ENCODE data around the gene CHCHD6.
A peak's percentile ranks its signal among the peaks of the same experiment; 100 is the strongest.

CHCHD6 gene

DNA sequence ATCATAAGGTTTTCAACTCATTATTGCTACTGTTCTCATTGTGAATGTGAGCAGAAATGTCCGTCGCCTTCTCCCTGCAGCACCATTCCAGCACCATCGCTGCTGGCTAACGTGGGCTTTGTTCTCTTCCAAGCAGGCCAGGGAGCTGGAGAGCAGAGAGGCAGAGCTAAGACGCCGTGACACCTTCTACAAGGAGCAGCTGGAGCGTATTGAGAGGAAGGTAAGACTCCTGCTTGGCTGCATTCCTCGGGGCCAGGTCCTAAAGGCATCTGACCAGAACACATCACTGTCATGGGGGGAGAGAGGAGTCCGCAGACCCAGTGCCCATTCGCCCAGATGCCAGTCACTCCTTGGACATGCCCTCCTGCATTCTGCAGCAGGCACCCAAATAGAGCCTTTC lies 148.5 kb downstream of the CHCHD6 start:
- Mint-ChIP-seq H3K4me1 (ENCODE audit: low read depth in 2 of 2) (no peaks in the 10 kb centered on the region), H3K36me3 (ENCODE audit: insufficient read depth) (no peaks in the 10 kb centered on the region), H3K27me3 (no peaks in the 10 kb centered on the region)

DNA sequence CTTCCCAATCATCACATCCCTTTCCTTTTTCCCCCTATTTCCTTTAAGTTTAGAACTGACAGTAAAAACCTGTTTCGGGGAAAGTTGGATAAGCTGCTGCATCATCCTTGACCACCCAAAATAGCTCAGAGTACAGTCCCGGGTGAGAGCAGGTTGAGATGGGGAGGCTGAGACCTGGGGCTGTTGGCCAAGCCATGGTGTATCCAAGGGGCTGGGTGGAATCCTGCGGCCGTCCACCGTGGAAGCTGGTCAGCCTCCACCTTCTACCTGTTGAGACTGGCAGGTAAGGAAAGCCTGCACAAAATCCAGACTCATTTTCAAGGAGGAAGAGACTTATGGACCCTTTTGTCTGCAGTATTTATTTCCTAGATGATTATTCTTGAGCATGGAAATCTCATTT lies 150.6 kb downstream of the CHCHD6 start:
- Mint-ChIP-seq H3K27ac (no peak overlapping the region), H3K4me3 (no peak overlapping the region), H3K9me3 (no peaks in the 10 kb centered on the region), H3K36me3 (ENCODE audit: insufficient read depth) (no peaks in the 10 kb centered on the region), H3K4me1 (ENCODE audit: low read depth in 2 of 2) (peaks cover 0 to 4% of the 10 kb centered on the region in 2 donors), H3K27me3 (no peaks in the 10 kb centered on the region)
- no peak for ATAC-seq (replicated peaks)
- DNase-seq, result no peak

More for the DNA sequence above, 148.5 kb downstream of the CHCHD6 start:
- Mint-ChIP-seq H3K4me3 (no peak overlapping the region), H3K9me3 (no peaks in the 10 kb centered on the region), H3K27ac (no peak overlapping the region)
- DNase-seq (no peak), ATAC-seq (replicated peaks) (no peak)

DNA sequence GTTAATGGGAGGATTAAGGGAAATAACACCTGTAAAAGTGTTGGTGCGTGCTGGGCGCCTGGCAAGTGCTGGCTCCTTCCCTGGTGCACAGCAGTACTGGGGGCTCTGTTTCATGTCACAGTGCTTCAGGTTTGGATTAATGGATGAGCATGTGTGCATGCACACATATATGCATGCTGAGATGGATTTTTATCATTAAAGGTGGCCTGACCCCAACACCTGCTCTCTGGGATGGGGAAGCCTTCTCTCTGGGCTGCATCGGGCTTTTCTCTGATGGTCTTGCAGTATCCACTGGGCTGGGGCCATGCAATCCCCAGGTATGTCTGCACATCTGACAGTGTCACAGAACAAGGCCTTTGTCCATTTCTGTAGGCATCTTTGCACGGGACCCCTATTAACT lies 151.3 kb downstream of the CHCHD6 start:
- DNase-seq, result no peak
- H3K27ac Mint-ChIP-seq, result peak overlapping the region in 1 of 2 donors; percentile 2

DNA sequence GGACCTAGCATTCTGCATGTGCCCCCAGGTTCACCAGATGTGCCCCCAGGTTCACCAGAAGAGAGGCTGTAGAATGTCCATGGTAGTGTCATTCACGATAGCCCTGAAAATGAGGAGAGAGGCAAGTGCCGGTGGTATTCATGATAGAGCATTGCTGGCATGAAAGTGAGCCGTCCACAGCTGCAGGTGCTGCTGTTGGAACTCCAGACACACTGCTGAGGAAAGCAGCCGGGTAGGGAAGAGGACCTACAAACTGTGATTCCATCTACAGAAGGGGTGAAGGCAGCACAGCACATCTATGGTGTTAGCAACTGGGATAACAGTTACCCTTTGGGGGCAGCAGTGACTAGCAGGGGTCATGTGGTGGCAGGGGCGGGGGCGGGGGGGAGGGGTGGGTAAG lies 153.9 kb downstream of the CHCHD6 start:
- Mint-ChIP-seq H3K4me3 (no peak overlapping the region), H3K36me3 (ENCODE audit: insufficient read depth) (no peaks in the 10 kb centered on the region), H3K27me3 (no peaks in the 10 kb centered on the region), H3K9me3 (no peaks in the 10 kb centered on the region), H3K4me1 (ENCODE audit: low read depth in 2 of 2) (peaks cover 0 to 4% of the 10 kb centered on the region in 2 donors), H3K27ac (no peak overlapping the region)
- DNase-seq (no peak), ATAC-seq (replicated peaks) (no peak)

More for the DNA sequence above, 151.3 kb downstream of the CHCHD6 start:
- H3K4me1 Mint-ChIP-seq (ENCODE audit: low read depth in 2 of 2), result peaks cover 0 to 4% of the 10 kb centered on the region in 2 donors
- no peaks in the 10 kb centered on the region for H3K36me3 Mint-ChIP-seq (ENCODE audit: insufficient read depth)
- ATAC-seq (replicated peaks), result no peak
- H3K27me3 Mint-ChIP-seq, result no peaks in the 10 kb centered on the region
- H3K9me3 Mint-ChIP-seq, result no peaks in the 10 kb centered on the region
- H3K4me3 Mint-ChIP-seq, result no peak overlapping the region

DNA sequence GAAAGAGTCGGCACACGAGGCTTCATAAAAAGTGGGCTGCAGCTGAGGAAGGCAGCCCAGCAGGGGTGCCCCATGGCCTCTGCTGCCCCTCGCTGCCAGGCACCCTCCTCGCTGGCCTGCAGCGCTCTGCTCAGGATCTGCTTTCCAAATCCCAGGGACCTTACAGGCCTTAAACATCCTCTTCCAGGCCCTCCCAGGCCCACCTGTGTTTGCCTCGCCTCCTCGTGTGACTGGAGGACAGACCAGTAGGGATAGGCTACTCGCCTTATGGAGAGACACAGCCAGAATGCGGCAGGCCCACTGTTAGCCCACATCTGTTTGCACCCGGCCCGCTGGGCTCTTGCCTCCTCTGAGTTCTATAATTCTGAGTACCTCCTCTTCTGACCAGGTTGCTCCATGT lies 154.4 kb downstream of the CHCHD6 start:
- Mint-ChIP-seq H3K36me3 (ENCODE audit: insufficient read depth) (no peaks in the 10 kb centered on the region), H3K4me1 (ENCODE audit: low read depth in 2 of 2) (peaks cover 0 to 4% of the 10 kb centered on the region in 2 donors), H3K4me3 (no peak overlapping the region), H3K9me3 (no peaks in the 10 kb centered on the region), H3K27ac (no peak overlapping the region), H3K27me3 (no peaks in the 10 kb centered on the region)
- DNase-seq (no peak), ATAC-seq (replicated peaks) (no peak)

- no peaks in the 10 kb centered on the region for H3K9me3 Mint-ChIP-seq
These were observed 154.8 kb downstream of the CHCHD6 start for GRCh38 chr3:126858887-126859286.

GRCh38 chr3:126859415-126860246 lies 155.6 kb downstream of the CHCHD6 start:
- peaks cover 4% of the 10 kb centered on the region for H3K36me3 Mint-ChIP-seq (ENCODE audit: insufficient read depth)
- no peaks in the 10 kb centered on the region for H3K9me3 Mint-ChIP-seq
- H3K27me3 Mint-ChIP-seq, result no peaks in the 10 kb centered on the region
- ATAC-seq (replicated peaks), result no peak
- peaks cover 0 to 4% of the 10 kb centered on the region in 2 donors for H3K4me1 Mint-ChIP-seq (ENCODE audit: low read depth in 2 of 2)
- no peak for DNase-seq
- H3K27ac Mint-ChIP-seq, result no peak overlapping the region
- H3K4me3 Mint-ChIP-seq, result no peak overlapping the region

More at GRCh38 chr3:126858887-126859286, 154.8 kb downstream of the CHCHD6 start:
- H3K36me3 Mint-ChIP-seq (ENCODE audit: insufficient read depth), result peaks cover 2% of the 10 kb centered on the region
- ATAC-seq (replicated peaks) (no peak), DNase-seq (no peak)
- peaks cover 0 to 4% of the 10 kb centered on the region in 2 donors for H3K4me1 Mint-ChIP-seq (ENCODE audit: low read depth in 2 of 2)
- no peaks in the 10 kb centered on the region for H3K27me3 Mint-ChIP-seq
- no peak overlapping the region for H3K4me3 Mint-ChIP-seq
- no peak overlapping the region for H3K27ac Mint-ChIP-seq

DNA sequence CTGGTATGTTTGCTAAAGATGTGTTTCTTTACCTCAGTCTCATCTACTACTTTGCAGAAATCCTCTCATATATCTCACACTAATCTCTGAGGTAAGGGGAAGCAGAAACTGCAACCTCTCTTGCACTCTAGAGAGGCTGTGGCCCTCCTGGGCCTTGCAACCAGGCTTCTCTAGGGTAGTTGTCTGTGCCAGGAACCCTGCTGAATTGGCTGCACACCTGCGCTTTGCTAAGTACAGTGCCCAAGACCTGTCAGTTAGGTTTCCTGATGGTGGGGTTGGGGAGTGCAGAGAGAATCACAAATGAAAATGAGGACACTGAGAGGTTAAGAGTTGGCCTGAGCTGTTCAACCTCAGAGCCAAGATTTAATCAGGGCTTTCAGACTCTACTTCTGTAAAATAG lies 161.7 kb downstream of the CHCHD6 start:
- DNase-seq (no peak), ATAC-seq (replicated peaks) (no peak)
- peaks cover 7% of the 10 kb centered on the region in 2 donors for H3K4me1 Mint-ChIP-seq (ENCODE audit: low read depth in 2 of 2)
- H3K27me3 Mint-ChIP-seq, result no peaks in the 10 kb centered on the region
- H3K4me3 Mint-ChIP-seq, result peak overlapping the region in 1 of 2 donors; percentile 37
- H3K9me3 Mint-ChIP-seq, result peaks cover 6 to 11% of the 10 kb centered on the region in 2 donors
- H3K36me3 Mint-ChIP-seq (ENCODE audit: insufficient read depth), result peaks cover 4% of the 10 kb centered on the region
- H3K27ac Mint-ChIP-seq, result peak overlapping the region in 1 of 2 donors; percentile 91

GRCh38 chr3:126866175-126866759 lies 162.2 kb downstream of the CHCHD6 start:
- DNase-seq (no peak), ATAC-seq (replicated peaks) (no peak)
- H3K27me3 Mint-ChIP-seq, result no peaks in the 10 kb centered on the region
- peaks cover 7% of the 10 kb centered on the region in 2 donors for H3K4me1 Mint-ChIP-seq (ENCODE audit: low read depth in 2 of 2)
- H3K9me3 Mint-ChIP-seq, result peaks cover 6 to 11% of the 10 kb centered on the region in 2 donors
- H3K4me3 Mint-ChIP-seq, result no peak overlapping the region
- H3K36me3 Mint-ChIP-seq (ENCODE audit: insufficient read depth), result peaks cover 4% of the 10 kb centered on the region
- peak overlapping the region in 1 of 2 donors; percentile 19 for H3K27ac Mint-ChIP-seq

- no peaks in the 10 kb centered on the region for H3K27me3 Mint-ChIP-seq
- no peak overlapping the region for H3K4me3 Mint-ChIP-seq
- peaks cover 6 to 11% of the 10 kb centered on the region in 2 donors for H3K9me3 Mint-ChIP-seq
- H3K36me3 Mint-ChIP-seq (ENCODE audit: insufficient read depth), result peaks cover 4% of the 10 kb centered on the region
- no peak overlapping the region for H3K27ac Mint-ChIP-seq
- ATAC-seq (replicated peaks) (no peak), DNase-seq (no peak)
- H3K4me1 Mint-ChIP-seq (ENCODE audit: low read depth in 2 of 2), result peaks cover 7% of the 10 kb centered on the region in 2 donors
These were observed 163.3 kb downstream of the CHCHD6 start for GRCh38 chr3:126867190-126867862.

- Mint-ChIP-seq H3K27me3 (no peaks in the 10 kb centered on the region), H3K36me3 (ENCODE audit: insufficient read depth) (peaks cover 4% of the 10 kb centered on the region), H3K27ac (no peak overlapping the region), H3K4me1 (ENCODE audit: low read depth in 2 of 2) (peaks cover 7 to 9% of the 10 kb centered on the region in 2 donors), H3K4me3 (no peak overlapping the region), H3K9me3 (peaks cover 6 to 11% of the 10 kb centered on the region in 2 donors)
- ATAC-seq (replicated peaks) (no peak), DNase-seq (no peak)
These were observed 163.8 kb downstream of the CHCHD6 start for GRCh38 chr3:126867863-126868200.

- Mint-ChIP-seq H3K36me3 (ENCODE audit: insufficient read depth) (no peaks in the 10 kb centered on the region), H3K27me3 (no peaks in the 10 kb centered on the region), H3K4me3 (no peak overlapping the region), H3K27ac (no peak overlapping the region), H3K9me3 (peaks cover 0 to under 1% of the 10 kb centered on the region in 2 donors), H3K4me1 (ENCODE audit: low read depth in 2 of 2) (peaks cover 2 to 7% of the 10 kb centered on the region in 2 donors)
- DNase-seq, result no peak
- ATAC-seq (replicated peaks), result no peak
These were observed 166.7 kb downstream of the CHCHD6 start for GRCh38 chr3:126870608-126871210.

DNA sequence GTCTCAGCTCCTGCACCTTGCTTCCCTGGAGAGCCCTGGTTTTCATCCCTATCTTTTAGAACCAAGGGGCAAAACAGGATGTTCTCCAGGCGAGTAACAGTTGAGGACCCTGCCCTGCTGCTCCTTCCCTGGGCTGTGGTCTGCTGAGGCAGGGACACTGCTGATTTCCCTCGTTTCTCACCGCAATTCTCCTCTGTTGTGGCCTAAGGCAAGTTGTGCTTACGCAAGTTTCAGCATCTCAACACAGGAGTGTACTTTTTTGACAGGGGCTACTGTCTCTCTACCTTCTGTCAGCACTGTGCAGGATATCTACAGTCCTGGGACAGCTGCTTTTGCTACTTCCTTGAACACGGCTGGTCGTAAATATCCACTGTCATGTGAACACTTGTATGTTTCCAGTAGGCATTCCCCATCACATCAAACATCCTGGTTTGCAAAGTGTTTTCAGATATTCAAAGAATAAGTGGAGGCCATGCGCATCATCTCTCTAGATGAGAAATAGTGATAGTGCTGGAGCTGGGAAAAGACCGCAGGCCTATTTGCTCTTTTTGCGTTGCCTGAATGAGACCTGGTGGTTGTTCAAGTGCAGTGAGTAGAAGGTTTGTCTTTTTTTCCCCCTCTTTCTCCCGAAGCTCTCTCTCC lies 168.8 kb downstream of the CHCHD6 start:
- no peaks in the 10 kb centered on the region for H3K9me3 Mint-ChIP-seq
- H3K27ac Mint-ChIP-seq, result no peak overlapping the region
- H3K4me1 Mint-ChIP-seq (ENCODE audit: low read depth in 2 of 2), result peaks cover 4% of the 10 kb centered on the region in 2 donors
- no peaks in the 10 kb centered on the region for H3K27me3 Mint-ChIP-seq
- H3K4me3 Mint-ChIP-seq, result no peak overlapping the region
- no peaks in the 10 kb centered on the region for H3K36me3 Mint-ChIP-seq (ENCODE audit: insufficient read depth)
- DNase-seq (no peak), ATAC-seq (replicated peaks) (no peak)
